SK-N-MC (cell line): ENCODE measurements around the gene STX11.

Experiments
- EZH2 ChIP-seq: fragments of 200-600 bp; sonication (generic); IDR thresholded peaks from one replicate; pipeline ENCODE4 v1.6.1; 2017; ENCODE audit warnings: antibody characterized with exemption
- POLR2AphosphoS5 ChIP-seq: IDR thresholded peaks from 2 replicates; pipeline ENCODE4 v1.6.1; 2012; ENCODE audit warnings: mild to moderate bottlenecking, low read depth, low read length, borderline replicate concordance

- TF ChIP-seq POLR2AphosphoS5 (no peak), EZH2 (no peak)
These were observed 9.4 kb upstream of the STX11 start for GRCh38 chr6:144140867-144141266.
